NCI-H748 treated with DMSO at 0.1 percent for 48 hours (cell line): ENCODE results near the gene CLPX.
A peak's percentile ranks its signal among the peaks of the same experiment; 100 is the strongest.
"Not testable (repeated sequence)": the region's sequence is repeated elsewhere in the genome, so short reads cannot be mapped to it uniquely, and the experiment has no call there.

Experiments
- DNase-seq: peaks from one replicate; lab custom pipeline; 2025; lab: John Stamatoyannopoulos, UW

Gene CLPX

GRCh38 chr15:65171428-65171827 is 13.7 kb downstream of the CLPX start:
- DNase-seq = no peak

- no peak for DNase-seq
These were observed 19.3 kb downstream of the CLPX start for GRCh38 chr15:65165875-65166274.

- DNase-seq = no peak
These were observed 21.0 kb downstream of the CLPX start for GRCh38 chr15:65164139-65164538.

- no peak for DNase-seq
These were observed 22.1 kb downstream of the CLPX start for GRCh38 chr15:65163041-65163440.

- no peak for DNase-seq
These were observed 28.4 kb downstream of the CLPX start for GRCh38 chr15:65156692-65157091.

GRCh38 chr15:65154720-65155119 is 30.4 kb downstream of the CLPX start:
- DNase-seq = no peak

- DNase-seq = no peak
These were observed 37.2 kb downstream of the CLPX start for GRCh38 chr15:65147902-65148301.

GRCh38 chr15:65146438-65146837 is 38.7 kb downstream of the CLPX start:
- DNase-seq = no peak

- not testable (repeated sequence) for DNase-seq
These were observed 46.5 kb downstream of the CLPX start for GRCh38 chr15:65138631-65139030.

- not testable (repeated sequence) for DNase-seq
These were observed 47.2 kb downstream of the CLPX start for GRCh38 chr15:65137893-65138292.

GRCh38 chr15:65137089-65137488 is 48.1 kb downstream of the CLPX start:
- DNase-seq = not testable (repeated sequence)

GRCh38 chr15:65134538-65134937 is 50.6 kb downstream of the CLPX start:
- DNase-seq = no peak

- peak; percentile 76 for DNase-seq
These were observed 51.5 kb downstream of the CLPX start, which contains the start of gene PDCD7 for GRCh38 chr15:65133548-65134200. Gene PDCD7 (minus strand): TSS chr15:65133808. CDS start chr15:65133781, 27 bp downstream.

GRCh38 chr15:65132878-65133547 is 52.1 kb downstream of the CLPX start:
- no peak for DNase-seq

GRCh38 chr15:65130941-65131340 is 54.2 kb downstream of the CLPX start:
- DNase-seq = no peak

GRCh38 chr15:65115542-65115941 is 69.6 kb downstream of the CLPX start:
- DNase-seq = peak; percentile 93

- DNase-seq = no peak
These were observed 70.1 kb downstream of the CLPX start, which contains the start of gene UBAP1L for GRCh38 chr15:65115086-65115485. Gene UBAP1L (minus strand): TSS chr15:65115200. CDS start chr15:65106215, 8,985 bp downstream.

GRCh38 chr15:65110676-65111292 is 74.4 kb downstream of the CLPX start:
- DNase-seq = no peak

GRCh38 chr15:65106011-65106590 is 79.0 kb downstream of the CLPX start:
- no peak for DNase-seq

- no peak for DNase-seq
These were observed 80.1 kb downstream of the CLPX start for GRCh38 chr15:65105038-65105437.

GRCh38 chr15:65102912-65103311 is 82.2 kb downstream of the CLPX start:
- no peak for DNase-seq

- DNase-seq = no peak
These were observed 83.0 kb downstream of the CLPX start for GRCh38 chr15:65101891-65102708.
